PC-3 (cell line): Measurements from ENCODE around the gene HDAC10.

Experiments used
- EZH2phosphoT487 ChIP-seq: fragments of 300-600 bp; sonication (generic); IDR thresholded peaks from 2 replicates; pipeline ENCODE4 v1.6.1; 2018; ENCODE audit warnings: mild to moderate bottlenecking, antibody characterized with exemption, low read length, borderline replicate concordance
- TF ChIP-seq, protein P1 (sequence below): fragments of 300-600 bp; sonication (generic); conservative IDR thresholded peaks from 2 replicates; pipeline ENCODE4 v1.5.1; 2017; ENCODE audit warnings: antibody characterized with exemption, low read depth, mild to moderate bottlenecking, low read length

- TF ChIP-seq, protein P1, sequence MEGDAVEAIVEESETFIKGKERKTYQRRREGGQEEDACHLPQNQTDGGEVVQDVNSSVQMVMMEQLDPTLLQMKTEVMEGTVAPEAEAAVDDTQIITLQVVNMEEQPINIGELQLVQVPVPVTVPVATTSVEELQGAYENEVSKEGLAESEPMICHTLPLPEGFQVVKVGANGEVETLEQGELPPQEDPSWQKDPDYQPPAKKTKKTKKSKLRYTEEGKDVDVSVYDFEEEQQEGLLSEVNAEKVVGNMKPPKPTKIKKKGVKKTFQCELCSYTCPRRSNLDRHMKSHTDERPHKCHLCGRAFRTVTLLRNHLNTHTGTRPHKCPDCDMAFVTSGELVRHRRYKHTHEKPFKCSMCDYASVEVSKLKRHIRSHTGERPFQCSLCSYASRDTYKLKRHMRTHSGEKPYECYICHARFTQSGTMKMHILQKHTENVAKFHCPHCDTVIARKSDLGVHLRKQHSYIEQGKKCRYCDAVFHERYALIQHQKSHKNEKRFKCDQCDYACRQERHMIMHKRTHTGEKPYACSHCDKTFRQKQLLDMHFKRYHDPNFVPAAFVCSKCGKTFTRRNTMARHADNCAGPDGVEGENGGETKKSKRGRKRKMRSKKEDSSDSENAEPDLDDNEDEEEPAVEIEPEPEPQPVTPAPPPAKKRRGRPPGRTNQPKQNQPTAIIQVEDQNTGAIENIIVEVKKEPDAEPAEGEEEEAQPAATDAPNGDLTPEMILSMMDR, result no peak
- no peak for TF ChIP-seq EZH2phosphoT487
These were observed 54.8 kb downstream of the HDAC10 start for GRCh38 chr22:50196256-50196655.
